ENCODE results near the gene CDK5R2.

Gene CDK5R2

GRCh38 chr2:218961651-218962570, 2.4 kb downstream of the CDK5R2 start:
- DNase-seq (ENCODE audit: low read depth), result no peak

GRCh38 chr2:218962859-218963492, 3.5 kb downstream of the CDK5R2 start:
- DNase-seq (ENCODE audit: low read depth), result peak; percentile 34

GRCh38 chr2:218963601-218964000, 4.1 kb downstream of the CDK5R2 start:
- no peak for DNase-seq (ENCODE audit: low read depth)

DNA sequence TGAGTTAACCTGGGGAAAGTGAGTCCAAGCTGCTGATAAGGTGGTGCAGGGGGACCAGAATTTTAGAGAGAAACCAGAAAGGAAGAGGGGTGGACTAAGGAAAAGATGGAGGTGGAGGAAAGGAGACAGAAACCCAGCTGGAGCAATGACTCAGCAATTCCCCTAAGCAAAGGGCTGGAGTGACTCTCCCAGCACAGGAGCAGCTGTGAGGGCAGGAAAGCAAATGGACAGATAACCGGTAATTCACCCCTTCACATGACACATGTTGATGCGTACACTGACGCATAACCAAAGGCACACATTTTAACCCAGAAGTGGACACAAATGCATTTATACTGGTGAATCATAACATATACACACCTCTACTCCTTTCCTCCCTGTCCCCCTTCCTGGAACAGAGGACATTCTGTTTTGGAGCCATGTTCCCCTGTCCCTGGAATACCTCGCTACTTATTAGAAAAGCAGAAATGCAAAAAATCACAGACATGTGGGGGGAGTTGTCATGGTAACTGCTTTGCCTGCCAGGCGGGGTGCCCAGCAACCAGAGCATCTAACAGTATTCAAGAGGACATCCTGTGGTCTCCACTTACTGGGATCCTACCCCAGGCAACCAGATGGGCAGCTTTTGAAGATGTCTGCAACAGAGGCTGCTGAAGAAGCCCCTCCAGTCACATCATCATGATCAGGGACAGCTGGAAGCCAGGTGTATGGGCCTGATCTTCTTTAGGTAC, 4.7 kb downstream of the CDK5R2 start:
- DNase-seq (ENCODE audit: low read depth), result no peak

DNA sequence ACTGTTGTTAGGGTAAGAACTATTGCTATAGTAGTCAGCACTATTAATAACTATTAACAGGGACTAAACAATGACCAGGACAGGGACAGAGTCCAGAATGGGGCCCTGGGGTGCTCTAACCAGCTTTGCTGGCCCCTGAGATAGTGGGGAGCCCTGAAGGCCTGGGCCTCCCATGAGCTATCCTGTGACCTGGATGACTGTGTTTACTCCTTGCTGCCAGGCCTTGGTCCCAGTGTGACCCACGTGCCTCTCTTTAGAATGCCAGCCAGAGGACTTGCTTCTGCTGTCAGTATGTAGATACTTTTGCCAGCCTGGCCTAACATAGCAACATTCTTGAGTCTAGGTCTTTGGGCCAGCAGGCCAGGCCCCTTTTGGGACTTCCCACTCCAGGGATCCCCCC, 11.4 kb downstream of the CDK5R2 start:
- DNase-seq (ENCODE audit: low read depth), result no peak

GRCh38 chr2:218975060-218975777, 15.8 kb downstream of the CDK5R2 start:
- no peak for DNase-seq (ENCODE audit: low read depth)

DNA sequence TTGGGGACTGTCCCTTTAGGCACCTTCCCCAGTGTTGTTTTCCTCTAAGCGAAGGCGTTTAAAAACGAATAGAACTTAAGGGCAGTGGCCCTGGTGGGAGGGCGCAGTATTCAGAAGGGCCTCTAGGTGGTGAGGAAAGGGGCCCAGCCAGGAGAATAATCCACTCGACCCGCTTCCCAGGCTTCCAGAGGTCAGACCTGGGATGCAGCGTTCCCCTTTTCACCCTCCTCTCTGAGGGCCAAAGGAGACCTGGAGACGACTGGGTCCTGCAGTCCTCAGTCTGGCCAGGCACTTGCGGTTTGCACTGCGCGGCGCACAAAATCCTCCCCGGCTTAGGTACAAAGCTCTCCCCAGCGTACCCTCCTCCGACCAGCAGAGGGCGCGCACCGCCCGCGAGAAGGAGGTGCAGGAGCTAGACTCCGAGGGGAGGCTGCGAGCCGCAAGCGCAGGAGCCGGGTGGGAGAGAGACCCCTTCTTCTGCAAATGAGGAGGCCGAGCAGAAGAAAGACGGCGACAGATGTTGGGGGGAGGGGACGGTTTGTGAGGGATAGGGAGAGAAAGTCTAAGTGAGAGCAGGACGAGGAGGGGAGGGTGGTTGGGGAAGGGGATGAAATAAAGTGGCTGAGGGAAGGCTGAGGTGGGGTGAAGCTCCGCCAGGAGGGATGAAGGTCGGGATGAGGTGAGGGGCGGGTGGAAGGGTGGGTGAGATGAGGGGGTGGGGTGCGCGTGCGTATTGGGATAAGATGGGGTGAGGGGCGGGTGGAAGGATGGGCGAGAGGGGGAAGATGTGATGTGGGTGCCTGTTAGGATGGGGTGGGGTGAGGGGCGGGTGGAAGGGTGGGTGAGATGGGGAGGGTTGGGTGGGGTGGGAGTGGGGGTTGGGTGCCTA, 20.6 kb downstream of the CDK5R2 start:
- DNase-seq (ENCODE audit: low read depth), result peak; percentile 74

DNA sequence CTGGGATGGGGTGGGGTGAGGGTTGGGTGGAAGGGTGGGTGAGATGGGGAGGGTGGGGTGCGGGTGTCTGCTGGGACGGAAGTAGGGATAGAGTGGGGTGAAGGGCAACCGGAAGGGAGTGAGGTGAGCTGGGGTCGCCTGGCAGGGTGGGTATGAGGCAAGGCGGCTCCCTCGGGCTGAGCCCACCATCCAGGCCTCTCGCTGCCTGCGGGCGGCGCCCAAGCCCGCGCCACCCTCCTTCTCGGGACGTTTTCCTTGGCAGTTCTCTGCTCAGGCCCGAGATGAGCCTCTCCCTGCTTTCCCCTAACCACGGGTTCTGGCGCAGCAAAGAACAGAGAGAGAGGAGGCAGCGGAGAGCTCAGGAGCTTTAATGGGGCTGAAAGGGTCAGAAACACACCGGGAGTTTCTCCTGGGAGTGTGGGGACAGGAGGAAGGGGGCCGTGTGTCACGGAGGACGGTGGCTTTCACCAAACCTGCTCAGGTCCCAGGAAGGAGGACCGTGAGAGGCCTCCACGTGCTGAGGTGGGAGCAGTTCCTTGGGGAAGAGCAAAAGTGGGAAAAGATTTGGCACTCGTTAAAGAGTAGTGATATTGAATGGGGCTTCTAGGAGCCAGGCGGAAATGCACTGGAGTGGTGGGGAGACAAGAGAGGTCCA, 21.4 kb downstream of the CDK5R2 start:
- DNase-seq (ENCODE audit: low read depth), result no peak

GRCh38 chr2:218981390-218981880, 22.0 kb downstream of the CDK5R2 start:
- DNase-seq (ENCODE audit: low read depth), result no peak

DNA sequence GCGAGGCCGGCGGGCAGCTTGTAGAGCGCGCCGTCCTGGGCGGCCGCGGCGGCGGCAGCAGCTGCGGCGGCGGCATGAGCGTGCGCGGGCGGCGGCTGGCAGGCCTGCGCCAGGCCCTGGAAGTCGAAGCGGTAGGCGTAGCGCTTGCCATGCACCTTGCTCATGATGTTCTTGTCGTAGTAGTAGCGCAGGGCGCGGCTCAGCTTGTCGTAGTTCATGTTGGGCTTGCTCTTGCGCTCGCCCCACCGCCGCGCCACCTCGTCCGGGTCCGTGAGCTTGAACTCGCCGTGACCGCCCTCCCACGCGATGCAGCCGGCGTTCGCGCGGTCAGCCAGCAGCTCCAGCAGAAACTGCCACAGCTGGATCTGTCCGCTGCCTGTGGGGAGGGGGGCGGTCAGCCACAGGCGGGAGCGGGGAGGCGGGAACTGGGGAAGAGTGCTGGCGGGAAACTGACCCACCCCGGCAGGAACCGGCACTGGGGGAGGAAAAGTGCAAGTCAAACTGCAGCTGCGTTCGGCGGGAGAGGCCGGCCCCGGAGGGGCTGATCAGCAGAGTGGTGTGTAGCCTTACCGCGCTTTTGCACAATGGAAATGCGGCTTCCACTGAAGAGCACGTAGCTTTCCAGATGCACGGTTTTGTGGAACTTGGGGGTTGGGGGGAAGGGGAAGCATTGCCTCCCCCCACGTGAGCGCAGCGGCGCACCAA, 22.6 kb downstream of the CDK5R2 start:
- DNase-seq (ENCODE audit: low read depth), result no peak

DNA sequence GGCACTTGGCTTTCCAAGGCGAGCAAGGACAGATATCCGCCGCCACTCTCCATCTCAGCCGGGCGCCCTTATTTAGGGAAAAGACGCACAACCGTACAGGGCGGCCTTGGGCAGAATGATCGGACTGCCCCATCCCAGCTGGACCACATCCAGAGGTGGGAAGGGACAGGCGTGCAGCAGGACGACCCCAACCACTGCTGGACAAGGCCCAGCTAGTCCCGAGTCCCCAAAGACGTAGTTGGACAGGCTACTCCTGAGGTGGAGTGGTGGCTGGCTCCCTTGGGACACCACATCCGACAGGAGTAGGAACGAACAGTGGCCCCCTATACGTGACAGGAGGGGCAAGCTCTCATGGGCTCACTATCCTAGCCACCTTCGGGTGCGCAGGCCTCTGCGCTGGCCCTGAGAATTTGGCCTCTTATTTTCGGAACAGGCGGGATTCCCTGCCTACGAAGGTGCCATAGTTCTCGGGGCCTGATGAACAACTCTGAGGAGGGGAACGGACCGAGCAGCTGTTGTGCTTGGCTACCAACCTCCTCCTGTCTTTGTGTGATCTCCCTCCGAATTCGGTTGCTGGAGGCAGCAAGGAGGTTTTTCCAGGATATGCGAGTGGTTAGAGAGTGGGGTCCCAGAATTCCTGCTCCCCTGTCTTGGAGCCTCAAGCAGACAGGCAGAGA, 23.3 kb downstream of the CDK5R2 start:
- no peak for DNase-seq (ENCODE audit: low read depth)

- no peak for DNase-seq (ENCODE audit: low read depth)
These were observed 23.9 kb downstream of the CDK5R2 start for GRCh38 chr2:218983263-218983933.

DNA sequence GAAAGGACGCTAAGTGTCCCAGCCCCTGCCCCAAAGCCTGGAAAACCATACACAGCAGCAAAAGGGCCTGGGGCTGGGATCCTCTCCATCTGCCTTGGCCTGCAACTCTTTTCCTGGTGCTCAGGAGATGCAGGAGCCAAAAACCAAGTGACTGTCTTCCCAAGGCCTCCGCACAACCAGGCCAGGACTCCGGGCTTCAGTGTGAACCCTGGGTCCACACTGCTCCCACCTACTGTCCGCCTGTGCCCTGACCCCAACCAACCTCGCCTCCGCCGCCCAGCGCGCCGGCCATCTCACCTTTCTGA, 24.4 kb downstream of the CDK5R2 start:
- no peak for DNase-seq (ENCODE audit: low read depth)

- no peak for DNase-seq (ENCODE audit: low read depth)
These were observed 25.0 kb downstream of the CDK5R2 start for GRCh38 chr2:218984239-218985020.

DNA sequence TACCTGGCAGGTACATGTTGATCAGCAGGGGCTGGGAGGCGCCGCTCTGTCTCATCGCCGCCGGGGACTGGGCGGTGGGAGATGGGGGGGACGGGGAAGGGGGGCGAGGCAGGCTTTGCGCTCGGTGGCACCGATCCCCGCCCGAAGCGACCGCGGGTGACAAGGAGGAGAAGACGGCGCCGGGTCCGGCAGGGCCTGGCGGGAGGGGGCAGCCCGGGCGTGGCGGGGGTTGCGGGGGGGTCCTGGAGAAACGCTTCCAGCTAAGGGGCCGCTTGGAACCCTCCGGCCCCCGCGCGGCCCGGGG, 25.5 kb downstream of the CDK5R2 start, which contains the start of gene FEV:
TSS of gene FEV (minus strand) at position 164 of the 304 bp plus-strand sequence. CDS start at position 55, 109 bp downstream.
- no peak for DNase-seq (ENCODE audit: low read depth)

- no peak for DNase-seq (ENCODE audit: low read depth)
These were observed 26.0 kb downstream of the CDK5R2 start for GRCh38 chr2:218985325-218986091.

- no peak for DNase-seq (ENCODE audit: low read depth)
These were observed 26.8 kb downstream of the CDK5R2 start for GRCh38 chr2:218986148-218986761.
